ENCODE results near the gene HTRA2. TPM values are rescaled to one million over a fixed set of nuclear protein-coding genes. Genes with fewer than 3 reads are reported as not detected.

The HTRA2 gene
- total and polyA plus RNA-seq, 9 of the 15 experiments (the other 6 are each of a cell fraction or from before 2014, with no cell fraction given): 54.2 to 71.2 (median 65.8) TPM

GRCh38 chr2:74553892-74554819 lies 24.4 kb downstream of the HTRA2 start, which contains the start of the genes DOK1 and LOXL3 (continued):
- TF ChIP-seq SIN3A (IDR thresholded peaks at IDR 0.05; ENCODE audit: borderline replicate concordance in 2 of 2, control insufficient read depth in 1 of 2, low read depth in 2 of 2, low read length in 2 of 2) (peak in 1 of 2 experiments; percentile 56; a peak in 1 of 4 replicates), ZBTB12 (CRISPR knock-in tag; IDR thresholded peaks at IDR 0.05) (peak; percentile 99), ZFP30 (CRISPR knock-in tag; IDR thresholded peaks at IDR 0.05; ENCODE audit: borderline replicate concordance) (no peak), KDM5B (IDR thresholded peaks at IDR 0.05; ENCODE audit: insufficient replicate concordance, low read depth, low read length) (peak; percentile 21), VEZF1 (CRISPR knock-in tag; IDR thresholded peaks at IDR 0.05) (peak; percentile 98), ZNF639 (CRISPR knock-in tag; conservative IDR thresholded peaks at IDR 0.05 in 1 of 2, IDR thresholded peaks at IDR 0.05 in 1 of 2) (peak in 1 of 2 experiments; percentile 92; a peak in 1 of 4 replicates), ZFP91 (CRISPR knock-in tag; IDR thresholded peaks at IDR 0.05) (0 out of 2 replicates have a peak, but pooled peaks have one; percentile 6), ZNF263 (CRISPR knock-in tag; IDR thresholded peaks at IDR 0.05; ENCODE audit: borderline replicate concordance) (peak; percentile 27; the same call in 1 of the 2 replicates), ZNF592 (IDR thresholded peaks at IDR 0.05) (no peak), ARHGAP35 (IDR thresholded peaks at IDR 0.05; ENCODE audit: partially characterized antibody) (no peak), FIP1L1 (IDR thresholded peaks at IDR 0.05; ENCODE audit: low read depth, low read length, poor library complexity, severe bottlenecking) (no peak), RBM25 (IDR thresholded peaks at IDR 0.05; ENCODE audit: low read depth, low read length, severe bottlenecking) (no peak)

Measured in K562 (cell line).